ENCODE measurements around the gene DPEP2. TPM values are rescaled to one million over a fixed set of nuclear protein-coding genes. Genes with fewer than 3 reads are reported as not detected.

Gene DPEP2
- total RNA-seq, 1 donor from 2014 or later, result not detected

DNA sequence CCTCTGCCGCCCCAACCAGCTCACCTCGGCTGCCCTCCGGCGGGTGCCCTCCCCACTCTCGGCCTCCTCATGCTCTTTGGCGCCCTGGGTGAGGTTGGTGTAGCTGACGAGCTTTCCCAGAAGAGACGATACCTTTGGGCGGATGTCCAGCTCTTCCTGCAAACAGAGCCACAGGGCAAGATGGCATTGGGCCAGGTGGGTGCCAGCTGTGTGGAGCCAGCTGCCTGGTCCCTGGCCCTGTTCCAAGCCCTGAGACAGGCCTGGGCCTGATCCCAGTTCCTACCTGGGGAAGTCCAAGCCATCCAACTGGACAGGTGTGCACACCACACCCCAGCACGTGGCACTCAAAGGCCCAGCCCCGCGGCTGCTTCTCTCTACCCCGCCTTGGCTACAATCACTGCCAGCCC, 37.7 kb downstream of the DPEP2 start:
- H3K36me3 Mint-ChIP-seq, result peaks cover 31% of the 10 kb centered on the region
- no peak overlapping the region for H3K4me3 Mint-ChIP-seq
- H3K9me3 Mint-ChIP-seq, result no peaks in the 10 kb centered on the region
- H3K27me3 Mint-ChIP-seq (ENCODE audit: low read depth), result no peaks in the 10 kb centered on the region
- peaks cover 24% of the 10 kb centered on the region for H3K4me1 Mint-ChIP-seq
- TF ChIP-seq, protein P1, sequence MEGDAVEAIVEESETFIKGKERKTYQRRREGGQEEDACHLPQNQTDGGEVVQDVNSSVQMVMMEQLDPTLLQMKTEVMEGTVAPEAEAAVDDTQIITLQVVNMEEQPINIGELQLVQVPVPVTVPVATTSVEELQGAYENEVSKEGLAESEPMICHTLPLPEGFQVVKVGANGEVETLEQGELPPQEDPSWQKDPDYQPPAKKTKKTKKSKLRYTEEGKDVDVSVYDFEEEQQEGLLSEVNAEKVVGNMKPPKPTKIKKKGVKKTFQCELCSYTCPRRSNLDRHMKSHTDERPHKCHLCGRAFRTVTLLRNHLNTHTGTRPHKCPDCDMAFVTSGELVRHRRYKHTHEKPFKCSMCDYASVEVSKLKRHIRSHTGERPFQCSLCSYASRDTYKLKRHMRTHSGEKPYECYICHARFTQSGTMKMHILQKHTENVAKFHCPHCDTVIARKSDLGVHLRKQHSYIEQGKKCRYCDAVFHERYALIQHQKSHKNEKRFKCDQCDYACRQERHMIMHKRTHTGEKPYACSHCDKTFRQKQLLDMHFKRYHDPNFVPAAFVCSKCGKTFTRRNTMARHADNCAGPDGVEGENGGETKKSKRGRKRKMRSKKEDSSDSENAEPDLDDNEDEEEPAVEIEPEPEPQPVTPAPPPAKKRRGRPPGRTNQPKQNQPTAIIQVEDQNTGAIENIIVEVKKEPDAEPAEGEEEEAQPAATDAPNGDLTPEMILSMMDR (IDR thresholded peaks at IDR 0.05; ENCODE audit: unreplicated experiment), result no peak
- H3K27ac Mint-ChIP-seq, result no peak overlapping the region
- no peak for DNase-seq (ENCODE audit: low spot score in 2 of 2, unreplicated experiment in 2 of 2)

DNA sequence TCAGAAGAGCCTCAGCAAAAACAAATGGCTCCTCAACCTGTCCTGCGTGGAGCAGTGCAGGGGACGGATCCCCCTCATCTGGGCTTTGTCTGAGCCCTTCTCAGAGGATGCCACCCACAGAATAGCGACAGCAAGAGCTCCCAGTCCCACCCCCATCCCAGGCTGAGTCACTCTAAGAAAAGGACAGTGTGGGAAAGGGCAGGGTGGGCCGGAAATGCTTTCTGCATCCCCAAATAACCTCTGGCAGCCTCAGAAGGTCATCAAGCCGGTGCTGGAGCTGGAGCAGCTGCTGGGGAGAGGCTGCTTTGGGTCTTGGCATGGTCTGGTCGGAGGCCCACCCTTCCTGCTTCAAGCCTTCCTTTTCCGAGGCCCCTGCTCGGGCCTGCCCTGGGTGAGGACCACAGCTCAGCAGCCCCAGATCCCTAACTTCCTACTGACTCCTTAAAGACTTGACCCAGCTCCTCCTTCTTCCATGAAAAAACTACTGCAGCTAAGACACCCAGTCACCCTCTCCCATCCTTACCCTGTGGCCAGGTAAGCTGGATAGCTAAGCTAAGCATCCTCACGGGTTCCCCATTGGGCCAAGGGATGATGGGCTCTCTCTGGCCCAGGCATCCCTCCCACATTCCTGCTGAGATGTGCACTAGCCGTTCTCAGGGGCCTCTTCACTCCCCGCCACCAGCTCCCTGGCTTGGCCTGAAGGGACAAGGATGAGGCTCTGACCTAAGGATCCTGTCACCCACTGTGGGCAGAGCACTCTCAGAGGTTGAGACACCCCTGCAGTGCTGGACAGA, 39.6 kb downstream of the DPEP2 start:
- Mint-ChIP-seq H3K4me3 (no peak overlapping the region), H3K9me3 (no peaks in the 10 kb centered on the region), H3K4me1 (peaks cover 5% of the 10 kb centered on the region), H3K36me3 (peaks cover 36% of the 10 kb centered on the region), H3K27ac (no peak overlapping the region), H3K27me3 (ENCODE audit: low read depth) (no peaks in the 10 kb centered on the region)
- DNase-seq (ENCODE audit: low spot score in 2 of 2, unreplicated experiment in 2 of 2), result no peak
- TF ChIP-seq, protein P1 (IDR thresholded peaks at IDR 0.05; ENCODE audit: unreplicated experiment), result no peak

DNA sequence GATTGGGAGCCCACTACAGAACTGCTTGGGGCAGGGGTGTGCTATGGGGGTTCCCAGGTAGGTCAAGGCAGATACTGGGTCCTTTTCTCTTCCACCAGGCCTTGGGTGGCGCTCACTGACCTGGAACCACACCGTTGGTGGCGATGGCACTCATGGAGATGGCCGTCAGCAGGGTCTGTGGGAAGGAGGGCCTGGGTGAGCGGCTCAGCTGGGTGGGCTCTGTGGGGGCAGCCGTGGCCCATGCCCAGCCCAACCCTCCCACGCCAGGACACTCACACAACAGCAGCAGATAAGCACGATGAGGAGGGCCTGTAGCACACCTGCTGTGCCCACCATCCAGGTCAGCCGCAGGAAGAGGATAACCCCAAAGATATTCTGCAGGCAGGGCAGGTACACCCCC, 41.7 kb downstream of the DPEP2 start:
- Mint-ChIP-seq H3K27me3 (ENCODE audit: low read depth) (no peaks in the 10 kb centered on the region), H3K4me3 (no peak overlapping the region), H3K27ac (no peak overlapping the region), H3K36me3 (peaks cover 37% of the 10 kb centered on the region), H3K9me3 (no peaks in the 10 kb centered on the region), H3K4me1 (no peaks in the 10 kb centered on the region)
- TF ChIP-seq, protein P1 (IDR thresholded peaks at IDR 0.05; ENCODE audit: unreplicated experiment), result no peak
- DNase-seq (ENCODE audit: low spot score in 2 of 2, unreplicated experiment in 2 of 2), result no peak

DNA sequence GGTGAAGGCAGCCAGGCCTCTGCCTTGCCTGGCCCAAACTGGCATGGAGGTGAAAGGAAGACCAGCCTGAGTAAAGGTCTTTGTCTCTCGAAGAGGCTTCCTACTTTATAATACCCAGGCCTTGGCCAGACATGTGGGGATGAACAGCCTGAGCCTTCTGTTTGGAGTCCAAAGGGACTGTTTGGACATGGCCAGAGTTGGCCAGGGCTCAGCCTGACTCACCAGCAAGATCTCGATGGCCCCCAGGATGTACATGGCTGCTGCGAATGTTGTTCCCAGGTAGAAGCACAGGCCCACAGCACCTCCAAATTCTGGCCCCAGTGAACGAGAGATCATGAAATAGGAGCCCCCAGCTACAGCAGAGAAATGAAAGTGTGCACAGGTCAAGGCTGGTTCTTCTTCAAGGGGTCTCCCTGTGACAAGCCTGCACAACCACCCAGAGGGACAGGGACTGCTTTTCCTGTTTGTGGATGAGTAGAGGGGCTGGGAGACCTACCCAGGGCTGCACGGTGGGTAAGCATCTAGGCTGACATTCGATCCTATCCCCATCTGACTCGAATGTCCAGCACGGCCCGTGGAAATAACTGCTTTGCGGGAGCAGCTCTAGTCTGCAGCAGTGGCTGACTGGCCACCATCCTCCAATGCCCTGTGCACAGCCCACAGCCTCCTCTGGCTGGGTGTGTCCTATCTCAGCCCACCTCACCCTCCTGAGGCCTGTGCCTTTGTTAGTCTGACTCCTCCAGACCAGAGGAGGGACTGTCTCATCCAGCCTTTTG, 44.7 kb downstream of the DPEP2 start:
- peaks cover 27% of the 10 kb centered on the region for H3K36me3 Mint-ChIP-seq
- no peak for DNase-seq (ENCODE audit: low spot score in 2 of 2, unreplicated experiment in 2 of 2)
- no peaks in the 10 kb centered on the region for H3K27me3 Mint-ChIP-seq (ENCODE audit: low read depth)
- TF ChIP-seq, protein P1 (IDR thresholded peaks at IDR 0.05; ENCODE audit: unreplicated experiment), result no peak
- H3K4me3 Mint-ChIP-seq, result no peak overlapping the region
- H3K4me1 Mint-ChIP-seq, result no peaks in the 10 kb centered on the region
- H3K9me3 Mint-ChIP-seq, result no peaks in the 10 kb centered on the region
- no peak overlapping the region for H3K27ac Mint-ChIP-seq

DNA sequence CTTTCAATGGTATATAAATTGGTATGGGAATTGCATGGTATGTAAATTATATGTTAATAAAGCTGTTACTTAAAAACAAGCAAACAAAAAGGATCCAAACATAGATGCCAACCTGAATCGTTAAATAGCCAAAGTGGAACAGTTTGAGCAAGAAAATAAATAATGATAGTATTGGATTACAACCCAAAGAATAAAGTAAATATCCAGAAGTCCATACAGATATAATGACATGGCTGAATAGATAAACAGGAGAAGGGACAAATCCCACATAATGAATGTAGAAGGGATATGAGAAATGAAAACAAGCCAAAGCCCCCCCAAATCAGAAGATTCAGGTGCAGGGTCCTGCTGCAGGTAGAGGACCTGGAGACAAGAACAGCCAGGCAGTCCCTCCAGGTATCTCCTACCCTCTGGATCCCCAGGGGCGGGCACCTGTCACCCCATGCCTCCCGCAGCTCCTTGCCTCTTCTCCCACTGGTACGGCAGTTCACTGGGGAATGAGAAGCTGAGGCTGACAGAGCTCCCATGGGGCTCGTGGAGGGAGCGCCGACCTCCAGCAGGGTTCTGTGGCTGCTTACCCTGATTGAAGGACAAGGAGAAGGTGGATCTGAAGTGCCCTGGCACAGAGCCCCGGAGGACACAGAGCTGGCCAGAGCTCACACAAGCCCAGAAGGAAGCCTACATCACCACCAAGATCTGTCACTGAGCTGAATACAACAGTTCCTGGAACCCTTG, 45.5 kb downstream of the DPEP2 start:
- Mint-ChIP-seq H3K27ac (no peak overlapping the region), H3K4me3 (no peak overlapping the region), H3K9me3 (no peaks in the 10 kb centered on the region), H3K27me3 (ENCODE audit: low read depth) (no peaks in the 10 kb centered on the region), H3K36me3 (peaks cover 27% of the 10 kb centered on the region), H3K4me1 (no peaks in the 10 kb centered on the region)
- TF ChIP-seq, protein P1 (IDR thresholded peaks at IDR 0.05; ENCODE audit: unreplicated experiment), result no peak
- DNase-seq (ENCODE audit: low spot score in 2 of 2, unreplicated experiment in 2 of 2), result no peak
